ENCODE measurements around the gene PRDM16.

PRDM16 gene

DNA sequence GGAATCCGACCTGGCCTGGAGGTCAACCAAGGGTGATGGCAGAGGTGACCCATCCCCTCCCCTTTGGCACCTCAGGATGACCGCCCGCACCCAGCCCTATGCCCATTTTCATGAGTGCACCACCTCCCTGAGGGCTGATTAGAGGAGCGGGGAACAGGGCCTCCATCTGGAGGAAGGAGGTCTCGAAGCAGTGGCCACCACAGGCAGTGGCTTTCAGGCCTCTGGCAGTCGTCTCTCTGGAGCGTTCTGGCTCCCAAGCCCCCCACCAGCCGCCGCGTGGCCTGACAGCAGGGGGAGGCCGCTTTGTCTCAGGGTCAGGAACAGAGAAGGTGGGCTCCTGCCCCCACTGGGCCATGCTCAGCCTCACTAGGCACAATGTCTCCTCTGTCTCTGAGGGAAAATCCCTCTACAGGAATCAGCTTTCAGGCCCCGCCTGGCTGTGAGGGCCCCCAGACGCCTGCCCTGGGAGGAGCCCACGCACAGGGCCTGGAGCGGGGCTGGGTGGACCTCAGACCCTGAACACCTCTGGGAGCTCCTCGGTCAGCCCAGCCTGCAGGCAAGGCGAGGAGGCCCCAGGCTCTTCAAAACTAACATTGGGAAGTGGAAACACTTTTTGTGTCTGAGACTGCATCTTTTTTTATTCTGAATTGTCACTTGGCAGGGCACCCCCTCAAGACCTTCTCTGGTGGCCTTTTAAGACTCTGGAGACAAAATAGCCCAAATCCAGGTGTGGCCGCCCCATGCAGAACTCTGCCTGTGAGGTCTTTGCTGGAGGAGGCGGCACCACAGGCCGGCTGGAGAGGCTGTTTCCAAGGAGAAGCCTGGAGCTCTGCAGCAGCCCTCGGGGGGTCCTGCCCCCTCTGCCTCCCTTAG lies 257.7 kb downstream of the PRDM16 start:
- H3K27ac ChIP-seq = no peak overlapping the region
- POLR2A ChIA-PET (ENCODE audit: low non-redundant PET) = no interaction called here
- no peak for DNase-seq (ENCODE audit: low spot score)
- CTCF ChIA-PET = no interaction called here
- no peak for TF ChIP-seq CTCF (conservative IDR thresholded peaks at IDR 0.05; ENCODE audit: low read depth)

DNA sequence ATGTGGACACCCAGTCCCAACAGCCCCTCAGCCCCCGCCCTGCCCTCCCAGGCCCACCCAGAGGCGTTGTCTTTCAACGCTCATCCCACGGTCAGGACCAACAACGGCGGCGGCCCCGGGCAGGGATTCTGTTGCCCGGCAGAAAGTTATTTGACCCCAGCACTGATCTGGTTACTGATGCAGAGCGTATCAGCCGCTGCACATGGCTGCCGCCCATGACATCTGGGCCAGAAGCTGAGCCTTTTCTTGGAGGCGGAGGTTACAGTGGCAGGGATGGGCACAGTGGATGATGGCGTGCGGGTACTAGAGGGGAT lies 258.3 kb downstream of the PRDM16 start:
- DNase-seq (ENCODE audit: low spot score) = no peak
- ChIA-PET POLR2A (ENCODE audit: low non-redundant PET) (no interaction called here), CTCF (no interaction called here)
- no peak overlapping the region for H3K27ac ChIP-seq
- TF ChIP-seq CTCF (conservative IDR thresholded peaks at IDR 0.05; ENCODE audit: low read depth) = no peak

GRCh38 chr1:3327936-3328590 lies 259.1 kb downstream of the PRDM16 start:
- POLR2A ChIA-PET (ENCODE audit: low non-redundant PET) = no interaction called here
- CTCF ChIA-PET = no interaction called here
- DNase-seq (ENCODE audit: low spot score) = no peak
- H3K27ac ChIP-seq = no peak overlapping the region
- TF ChIP-seq CTCF (conservative IDR thresholded peaks at IDR 0.05; ENCODE audit: low read depth) = no peak

DNA sequence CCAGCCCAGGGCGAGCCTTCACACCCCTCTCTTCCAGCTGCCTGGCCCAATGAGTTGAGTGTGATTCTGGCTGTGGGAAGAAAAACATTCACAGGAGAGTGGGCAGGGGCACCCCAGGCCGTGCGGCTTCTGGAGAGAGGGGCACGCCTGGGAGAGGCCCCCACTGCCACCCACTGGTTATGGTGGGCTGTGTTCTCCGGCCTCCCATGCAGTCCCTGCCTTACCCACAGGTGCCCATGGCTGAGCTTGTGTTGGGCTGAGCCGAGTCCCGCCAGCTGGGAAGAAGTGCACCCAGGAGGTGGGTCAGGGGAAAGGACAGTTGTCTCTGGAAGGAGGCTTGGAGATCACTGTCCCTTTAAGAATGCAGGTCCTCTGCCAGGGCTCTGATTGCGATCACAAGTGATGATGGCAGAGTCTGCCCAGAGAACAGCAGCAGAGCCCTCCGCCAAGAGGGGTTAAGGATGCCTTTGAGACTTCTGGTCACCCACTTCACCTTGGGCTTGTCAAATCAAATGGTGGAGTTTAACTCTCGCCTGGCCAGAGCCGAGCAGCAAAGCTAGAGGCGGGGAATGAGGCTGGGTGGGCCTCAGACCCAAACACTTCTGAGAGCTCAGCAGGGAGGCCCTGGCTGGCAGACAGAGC lies 260.8 kb downstream of the PRDM16 start:
- CTCF ChIA-PET = interaction anchor here (0.6 kb wide), 2 partner anchors 12 to 454 kb away, joined by 3 read pairs; no protein-coding TSS in a partner anchor
- TF ChIP-seq CTCF (conservative IDR thresholded peaks at IDR 0.05; ENCODE audit: low read depth) = no peak
- no peak overlapping the region for H3K27ac ChIP-seq
- POLR2A ChIA-PET (ENCODE audit: low non-redundant PET) = no interaction called here
- DNase-seq (ENCODE audit: low spot score) = no peak

DNA sequence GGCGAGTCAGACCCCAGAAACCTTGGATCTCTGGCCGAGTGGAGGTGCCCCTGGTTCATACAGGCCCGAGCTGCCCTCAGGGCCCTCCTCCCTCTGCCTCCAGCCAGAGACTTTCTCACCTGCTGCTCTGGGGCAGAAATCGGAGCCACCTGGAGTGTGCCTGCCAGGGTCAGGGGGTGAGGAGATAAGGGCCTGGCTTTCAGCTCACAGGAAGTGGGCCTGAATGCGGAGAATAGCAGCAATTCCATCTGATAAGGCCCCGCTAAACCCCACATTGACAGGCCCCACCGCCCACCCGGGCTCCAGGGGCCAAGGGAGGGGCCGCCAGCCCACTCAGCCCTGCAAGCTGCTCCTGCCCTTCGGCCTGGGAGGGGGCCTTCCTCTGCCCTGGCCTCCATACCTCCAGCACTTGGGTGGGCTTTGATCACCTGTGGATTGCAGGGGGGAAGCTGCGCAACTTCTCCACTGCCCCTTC lies 261.8 kb downstream of the PRDM16 start:
- TF ChIP-seq CTCF (conservative IDR thresholded peaks at IDR 0.05; ENCODE audit: low read depth) = no peak
- CTCF ChIA-PET = no interaction called here
- POLR2A ChIA-PET (ENCODE audit: low non-redundant PET) = no interaction called here
- DNase-seq (ENCODE audit: low spot score) = no peak
- H3K27ac ChIP-seq = no peak overlapping the region

DNA sequence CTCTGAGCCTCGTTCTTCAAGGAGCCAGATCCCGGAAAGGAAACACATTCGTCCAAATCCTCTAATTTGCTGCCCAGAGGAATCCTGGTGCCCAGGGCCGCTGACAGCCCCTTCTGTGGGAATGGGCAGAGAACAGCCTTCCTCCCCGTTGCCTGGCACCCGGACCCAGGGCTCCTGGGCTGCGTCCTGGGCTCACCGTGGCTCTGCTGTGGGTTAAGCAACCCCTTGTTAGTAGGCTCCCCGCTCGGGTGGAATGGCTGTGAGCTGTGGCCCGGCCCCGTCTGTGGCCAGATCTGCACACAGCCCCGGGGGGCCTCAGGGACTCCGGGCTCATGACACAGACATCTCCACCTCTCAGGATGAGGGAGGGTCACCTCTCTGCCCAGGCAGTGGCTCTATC lies 262.6 kb downstream of the PRDM16 start:
- ChIA-PET CTCF (no interaction called here), POLR2A (ENCODE audit: low non-redundant PET) (no interaction called here)
- DNase-seq (ENCODE audit: low spot score) = no peak
- H3K27ac ChIP-seq = no peak overlapping the region
- no peak for TF ChIP-seq CTCF (conservative IDR thresholded peaks at IDR 0.05; ENCODE audit: low read depth)
